ENCODE results near the gene SPATS2.
"Not testable (repeated sequence)": the region's sequence is repeated elsewhere in the genome, so short reads cannot be mapped to it uniquely, and the experiment has no call there.

SPATS2 gene

DNA sequence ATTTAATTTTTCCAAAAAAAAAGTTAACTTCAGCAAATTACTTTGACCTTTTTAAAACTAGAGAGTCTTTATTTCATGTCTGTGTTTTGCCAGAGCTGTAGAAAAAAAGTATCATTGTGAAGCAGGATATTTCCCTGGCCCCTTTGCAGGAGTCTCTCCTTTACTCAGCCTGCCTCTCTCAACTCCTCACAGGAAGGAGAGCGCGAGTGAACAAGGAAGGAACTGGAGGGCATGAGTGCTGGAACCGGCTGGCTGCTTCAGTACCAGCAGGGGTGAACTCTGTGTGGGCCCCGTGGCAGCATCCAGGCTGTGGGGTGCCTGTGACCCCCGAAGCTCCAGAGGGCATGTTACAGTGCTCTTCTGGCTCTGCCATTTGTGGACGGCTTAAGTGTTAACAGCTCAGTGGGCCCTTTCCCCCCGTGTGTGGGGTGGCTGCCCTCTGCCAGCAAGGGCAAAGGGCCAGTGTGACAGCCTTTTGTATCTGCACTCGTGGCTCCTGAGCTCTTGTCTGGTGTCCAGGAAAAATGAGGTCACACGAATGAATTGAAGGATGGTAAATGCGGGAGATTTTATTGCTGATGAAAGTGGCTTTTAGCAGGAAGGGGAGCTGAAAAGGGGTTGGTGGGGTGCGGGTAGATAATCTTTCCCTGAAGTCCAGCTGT, 95.0 kb downstream of the SPATS2 start:
- no peak for DNase-seq (ENCODE audit: low read depth in 2 of 2)

DNA sequence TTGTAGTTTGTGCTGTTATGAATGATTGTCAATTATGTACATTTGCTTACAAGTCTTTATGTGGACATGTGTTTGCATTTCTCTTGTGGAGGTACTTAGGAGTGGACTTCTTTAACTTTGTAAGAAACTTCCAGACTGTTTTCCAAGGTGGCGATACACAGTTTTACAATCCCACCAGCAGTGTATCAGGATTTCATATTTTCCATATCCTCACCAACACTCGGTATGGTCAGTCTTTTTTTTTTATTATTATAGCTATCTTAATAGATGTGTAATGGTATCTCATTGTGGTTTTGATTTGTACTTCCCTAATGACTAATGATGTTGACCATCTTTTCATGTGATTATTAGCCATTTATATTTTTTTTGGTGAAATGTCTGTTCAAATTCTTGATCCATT, 97.9 kb downstream of the SPATS2 start:
- DNase-seq (ENCODE audit: low read depth in 2 of 2), result no peak

- no peak for DNase-seq (ENCODE audit: low read depth in 2 of 2)
Observed at GRCh38 chr12:49470986-49471385, 103.7 kb downstream of the SPATS2 start.

- DNase-seq (ENCODE audit: low read depth in 2 of 2), result no peak
Observed at GRCh38 chr12:49471557-49471956, 104.3 kb downstream of the SPATS2 start.

GRCh38 chr12:49476091-49476490, 108.8 kb downstream of the SPATS2 start:
- no peak for DNase-seq (ENCODE audit: low read depth in 2 of 2)

DNA sequence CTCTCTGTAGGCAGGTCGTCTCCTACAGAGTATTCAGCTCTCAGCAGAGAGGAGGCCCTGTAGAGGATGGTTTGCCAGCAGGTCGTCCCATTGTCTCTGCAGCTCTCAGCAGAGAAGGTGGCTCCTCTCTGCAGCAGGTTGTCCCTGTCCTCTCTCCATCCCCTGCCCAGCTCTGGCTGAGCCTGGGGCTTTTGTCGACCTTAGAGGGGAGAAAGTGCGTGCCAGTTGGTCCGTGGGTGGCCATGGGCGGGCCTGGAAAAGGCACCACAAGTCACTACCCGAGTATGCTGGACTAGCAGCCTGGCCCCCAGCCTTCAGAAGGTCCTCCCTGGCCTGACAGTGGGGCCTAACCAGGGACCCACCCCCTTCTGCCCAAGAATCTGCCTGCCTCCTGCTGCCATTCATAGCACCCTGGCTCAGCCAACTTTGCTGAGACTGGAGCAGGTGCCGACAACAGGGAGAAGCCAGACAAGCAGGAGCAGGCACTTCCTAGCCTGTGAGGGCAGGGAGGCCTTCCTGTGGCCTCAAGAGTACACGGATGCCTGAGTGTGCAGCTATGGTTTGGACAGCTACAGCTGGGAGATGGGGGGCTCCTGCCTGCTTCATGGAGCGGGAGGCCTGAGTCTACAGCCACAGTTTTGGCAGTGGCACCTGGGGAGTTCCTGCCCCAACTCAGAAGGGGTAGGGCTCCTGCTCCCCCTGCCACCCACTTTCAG, 111.8 kb downstream of the SPATS2 start:
- DNase-seq (ENCODE audit: low read depth in 2 of 2), result no peak

GRCh38 chr12:49482095-49483051, 115.1 kb downstream of the SPATS2 start:
- no peak for DNase-seq (ENCODE audit: low read depth in 2 of 2)

DNA sequence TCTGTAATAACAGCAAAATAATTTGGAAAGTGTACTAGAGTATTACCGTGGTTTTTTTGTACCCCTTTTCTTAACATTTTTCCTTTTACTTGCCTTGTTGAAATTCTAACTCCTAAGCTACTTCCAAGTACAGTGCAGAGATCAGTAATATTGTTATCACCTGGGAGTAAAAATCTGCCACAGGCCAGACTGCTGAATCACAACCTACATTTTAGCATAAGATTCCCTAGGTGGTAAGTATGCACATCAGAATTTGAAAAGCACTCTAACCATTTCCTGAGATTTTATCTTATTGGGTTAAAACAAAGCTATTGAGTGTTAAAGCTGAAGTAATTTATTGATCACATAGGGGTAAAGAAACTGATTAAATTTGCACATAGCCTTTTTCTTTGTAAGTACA, 116.4 kb downstream of the SPATS2 start:
- DNase-seq (ENCODE audit: low read depth in 2 of 2), result no peak

GRCh38 chr12:49487605-49488004, 120.3 kb downstream of the SPATS2 start:
- DNase-seq (ENCODE audit: low read depth in 2 of 2), result no peak

DNA sequence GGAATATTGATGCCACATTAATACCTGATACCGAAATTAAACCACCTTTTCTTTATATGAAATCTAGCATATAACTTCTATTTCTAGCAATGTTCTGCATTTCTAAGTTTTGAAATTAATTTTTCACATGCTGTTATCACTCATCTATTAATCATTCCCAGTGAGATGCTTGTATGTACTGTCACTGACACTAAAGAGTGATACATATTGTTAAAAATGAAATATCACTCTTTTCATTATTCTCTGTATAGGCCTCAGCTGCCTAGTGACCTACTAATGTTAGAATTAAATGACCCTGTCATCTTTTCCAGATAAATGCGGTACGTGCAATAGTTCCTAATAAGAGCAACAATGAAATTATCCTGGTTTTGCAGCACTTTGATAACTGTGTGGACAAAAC, 121.9 kb downstream of the SPATS2 start:
- DNase-seq (ENCODE audit: low read depth in 2 of 2), result no peak

GRCh38 chr12:49489720-49490119, 122.5 kb downstream of the SPATS2 start:
- no peak for DNase-seq (ENCODE audit: low read depth in 2 of 2)

GRCh38 chr12:49491823-49492222, 124.6 kb downstream of the SPATS2 start:
- no peak for DNase-seq (ENCODE audit: low read depth in 2 of 2)

DNA sequence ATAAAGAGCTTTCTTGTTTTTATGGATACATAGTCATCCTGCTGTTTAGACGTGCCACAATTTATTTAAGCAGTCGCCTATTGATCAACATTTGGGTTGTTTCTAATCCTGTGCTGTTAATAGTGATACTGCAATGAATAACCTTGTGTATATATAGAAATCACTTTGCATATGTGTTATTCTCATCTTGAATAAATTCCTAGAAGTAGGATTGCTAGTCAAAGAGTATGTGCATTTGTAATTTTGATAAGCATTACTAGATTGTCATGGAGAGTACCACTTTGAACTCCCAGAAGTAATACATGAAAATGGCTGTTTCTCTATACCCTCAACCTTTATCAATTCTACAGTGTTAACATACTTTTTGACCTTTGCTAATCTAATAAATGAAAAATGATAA, 126.6 kb downstream of the SPATS2 start:
- DNase-seq (ENCODE audit: low read depth in 2 of 2), result no peak

DNA sequence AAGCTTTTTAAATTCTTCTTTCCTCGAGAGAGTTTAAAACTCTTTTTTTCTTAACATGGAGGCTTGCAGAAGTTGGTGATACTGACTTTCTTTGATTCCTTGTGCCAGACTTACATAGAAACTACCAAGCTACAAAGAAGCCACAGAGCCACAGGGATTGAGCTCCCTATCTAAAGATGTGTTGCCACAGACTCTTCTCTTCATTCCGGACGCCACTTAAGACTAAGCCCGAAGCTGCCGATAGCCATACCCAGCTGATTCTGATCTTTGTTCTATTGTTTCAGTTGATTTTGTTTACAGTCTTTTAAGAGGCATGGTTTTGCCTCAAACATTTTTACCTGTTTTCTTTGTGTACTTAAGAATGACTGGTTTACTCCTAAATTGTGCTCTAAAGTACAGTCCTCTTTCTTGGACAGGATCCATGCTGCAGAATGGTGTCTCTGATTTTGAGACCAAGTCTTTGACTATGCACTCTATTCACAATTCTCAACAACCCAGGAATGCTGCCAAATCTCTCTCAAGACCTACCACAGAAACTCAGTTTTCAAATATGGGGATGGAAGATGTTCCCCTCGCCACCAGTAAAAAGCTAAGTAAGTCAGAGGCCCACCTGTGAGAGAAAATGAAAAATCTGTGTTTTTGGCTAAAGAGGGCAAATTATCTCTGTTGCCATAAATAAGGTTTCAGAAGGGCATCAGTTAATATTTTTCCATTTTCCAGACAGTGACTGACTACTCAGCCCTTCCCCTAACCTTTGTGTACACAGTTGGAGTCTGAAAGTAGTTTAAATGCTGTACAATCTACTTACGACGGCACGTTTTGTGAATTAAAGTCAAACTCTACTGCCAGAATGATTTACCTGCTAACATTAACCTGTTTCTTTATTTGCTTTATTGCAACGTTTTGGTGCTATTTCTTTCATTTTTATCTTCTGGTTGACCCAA, 129.4 kb downstream of the SPATS2 start:
- no peak for DNase-seq (ENCODE audit: low read depth in 2 of 2)

GRCh38 chr12:49501895-49502294, 134.6 kb downstream of the SPATS2 start:
- DNase-seq (ENCODE audit: low read depth in 2 of 2), result no peak

DNA sequence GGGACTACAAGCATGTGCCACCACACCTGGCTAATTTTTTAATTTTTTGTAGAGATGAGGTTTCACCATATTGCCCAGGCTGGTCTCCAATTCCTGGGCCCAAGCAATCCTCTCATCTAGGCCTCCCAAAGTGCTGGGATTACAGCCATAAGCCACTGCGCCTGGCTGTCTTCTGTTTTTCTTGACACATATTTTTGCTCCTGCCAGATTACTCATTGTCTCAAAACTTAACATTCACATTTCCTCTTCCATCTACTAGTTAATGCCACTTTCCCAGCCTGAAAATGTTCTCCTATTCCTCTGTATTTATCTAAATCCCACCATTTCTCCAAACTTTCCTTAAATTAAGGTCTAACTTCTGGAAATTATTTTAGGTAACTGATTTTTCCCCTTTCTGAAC, 135.3 kb downstream of the SPATS2 start:
- no peak for DNase-seq (ENCODE audit: low read depth in 2 of 2)

DNA sequence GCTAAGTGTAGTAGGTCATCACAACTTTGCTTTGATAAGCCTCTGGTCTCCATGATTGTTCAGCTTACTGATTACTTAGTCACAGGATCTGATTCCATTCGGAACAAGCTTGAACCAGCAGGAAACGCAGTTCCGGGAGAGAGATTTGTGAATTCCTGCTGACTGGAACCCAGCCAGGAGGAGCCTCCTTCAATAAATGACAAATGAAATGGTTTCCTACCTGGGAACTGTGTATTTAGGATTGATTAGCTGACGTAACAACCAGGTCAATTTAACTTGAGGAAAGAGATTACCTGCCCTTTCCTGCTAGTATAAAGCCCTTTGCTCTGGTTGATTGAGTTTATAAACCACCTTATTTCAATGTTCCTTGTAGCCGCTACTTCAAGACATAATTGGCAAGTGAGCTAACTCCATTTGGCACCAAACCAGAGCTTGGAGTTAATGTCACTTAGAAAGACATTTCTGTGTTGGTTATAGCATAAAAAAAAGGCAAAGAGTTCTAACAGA, 136.5 kb downstream of the SPATS2 start:
- no peak for DNase-seq (ENCODE audit: low read depth in 2 of 2)

GRCh38 chr12:49505672-49506071, 138.4 kb downstream of the SPATS2 start:
- no peak for DNase-seq (ENCODE audit: low read depth in 2 of 2)

DNA sequence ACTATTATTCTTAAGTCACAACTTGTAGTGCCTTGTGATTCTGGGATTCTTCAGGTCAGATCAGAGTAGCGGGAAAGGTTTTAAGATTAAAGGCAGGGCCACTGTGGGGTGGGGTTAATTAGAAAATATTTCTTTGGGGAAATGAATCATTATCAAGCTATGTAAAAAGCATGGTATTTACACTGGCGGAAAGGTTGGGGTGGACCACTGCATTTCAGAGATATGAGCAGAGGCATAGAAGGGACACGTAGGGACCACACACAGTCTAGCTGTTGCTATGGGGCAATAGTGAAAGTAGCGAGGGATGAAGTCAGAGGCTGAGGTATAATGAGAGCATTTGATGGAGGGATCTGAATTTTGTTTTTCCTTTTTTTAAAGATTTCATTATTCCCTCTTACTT, 139.9 kb downstream of the SPATS2 start:
- DNase-seq (ENCODE audit: low read depth in 2 of 2), result no peak

- DNase-seq (ENCODE audit: low read depth in 2 of 2), result not testable (repeated sequence)
Observed at GRCh38 chr12:49509681-49510080, 142.4 kb downstream of the SPATS2 start.

DNA sequence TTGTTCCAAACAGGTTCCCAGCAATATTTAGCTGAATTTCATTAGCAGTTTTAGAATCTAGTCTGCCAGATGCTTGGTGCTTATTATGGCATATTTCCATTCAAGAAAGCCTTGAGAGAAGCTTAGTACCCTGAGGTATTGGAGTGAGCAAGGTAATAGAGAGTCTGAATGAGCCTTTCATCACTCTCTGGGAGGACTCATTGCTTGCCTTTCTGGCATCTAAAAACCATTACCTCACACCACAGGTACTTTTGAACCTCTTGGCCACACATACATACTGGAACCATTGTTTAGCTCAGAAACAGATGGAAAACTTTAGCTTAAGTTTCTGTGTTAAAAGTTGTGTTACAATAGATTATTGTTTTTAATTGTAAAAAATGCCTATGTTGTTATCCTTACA, 144.1 kb downstream of the SPATS2 start:
- no peak for DNase-seq (ENCODE audit: low read depth in 2 of 2)
